Stomach (tissue), 4 donors: Measurements from ENCODE around the gene ERI3.

ENCODE experiments used
- POLR2A ChIP-seq, 4 donors: fragments of 450-650 bp; IDR thresholded peaks; one replicate each; pipeline ENCODE4 v1.6.1; 2016; ENCODE audit warnings: antibody characterized with exemption in 4 of 4, control low read depth in 2 of 4, mild to moderate bottlenecking in 1 of 4, moderate library complexity in 1 of 4
- POLR2AphosphoS5 ChIP-seq, 3 donors: sonication (generic); formaldehyde crosslinking; IDR thresholded peaks; one replicate each; pipeline ENCODE4 v1.6.1; 2016; ENCODE audit warnings: antibody characterized with exemption in 3 of 3

- TF ChIP-seq POLR2A (IDR thresholded peaks at IDR 0.05) = no peak
- TF ChIP-seq POLR2AphosphoS5 (IDR thresholded peaks at IDR 0.05) = peak; percentile 43 to 86 (median 44)
Observed at GRCh38 chr1:44239961-44240371, 115.1 kb downstream of the ERI3 start.
